T-helper 2 cell treated with Interferon-gamma antibody and Interleukin-4, amounts not matched to agents 5 μg/mL and 100 μg/mL, for 36 hours (primary cell): ENCODE results near the gene ERCC2.

Source experiments
- DNase-seq: peaks from one replicate; pipeline ENCODE4 v3.0.0; 2021; ENCODE audit warnings: low spot score
- H3K27ac Mint-ChIP-seq: one replicate; pipeline ENCODE4 v1.8.0; 2021; ENCODE audit warnings: mild to moderate bottlenecking, mixed read lengths
- H3K27me3 Mint-ChIP-seq: one replicate; pipeline ENCODE4 v1.8.0; 2021; ENCODE audit warnings: low read depth, mixed read lengths
- H3K36me3 Mint-ChIP-seq: one replicate; pipeline ENCODE4 v1.8.0; 2021; ENCODE audit warnings: low read depth, mixed read lengths
- H3K4me1 Mint-ChIP-seq: one replicate; pipeline ENCODE4 v1.8.0; 2021; ENCODE audit warnings: low read depth, mixed read lengths
- H3K4me3 Mint-ChIP-seq: one replicate; pipeline ENCODE4 v1.8.0; 2022; ENCODE audit warnings: mild to moderate bottlenecking, moderate library complexity, mixed read lengths
- H3K9me3 Mint-ChIP-seq: one replicate; pipeline ENCODE4 v1.8.0; 2021; ENCODE audit warnings: mixed read lengths

Gene ERCC2

DNA sequence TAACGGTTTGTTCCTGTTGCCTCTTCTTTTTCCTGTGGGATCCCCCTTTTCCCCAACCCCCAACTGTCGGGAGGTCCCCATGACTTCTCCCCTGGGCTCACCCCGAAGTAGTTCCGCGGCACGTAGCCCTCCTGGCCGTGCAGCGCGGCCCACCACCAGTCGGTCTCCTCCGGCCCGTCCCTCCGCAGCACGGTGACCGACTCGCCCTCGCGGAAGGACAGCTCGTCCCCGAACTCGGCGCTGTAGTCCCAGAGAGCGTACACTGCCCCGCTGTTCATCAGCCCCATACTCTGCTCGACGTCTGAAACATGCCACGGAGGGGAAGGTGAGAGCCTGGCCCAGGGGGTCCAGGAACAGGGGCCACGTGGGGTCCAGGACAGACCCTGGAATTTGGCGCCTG, 12.1 kb upstream of the ERCC2 start:
- Mint-ChIP-seq H3K36me3 (no peaks in the 10 kb centered on the region), H3K4me1 (no peaks in the 10 kb centered on the region), H3K9me3 (no peaks in the 10 kb centered on the region), H3K27ac (no peak overlapping the region), H3K4me3 (no peak overlapping the region), H3K27me3 (peaks cover 21% of the 10 kb centered on the region)
- DNase-seq = no peak

GRCh38 chr19:45380107-45380506, 9.7 kb upstream of the ERCC2 start:
- Mint-ChIP-seq H3K27me3 (peaks cover 4% of the 10 kb centered on the region), H3K36me3 (no peaks in the 10 kb centered on the region), H3K4me1 (no peaks in the 10 kb centered on the region), H3K27ac (no peak overlapping the region), H3K9me3 (no peaks in the 10 kb centered on the region), H3K4me3 (no peak overlapping the region)
- DNase-seq = no peak

GRCh38 chr19:45376045-45376724, 5.8 kb upstream of the ERCC2 start:
- Mint-ChIP-seq H3K27ac (no peak overlapping the region), H3K9me3 (no peaks in the 10 kb centered on the region), H3K36me3 (no peaks in the 10 kb centered on the region), H3K4me3 (no peak overlapping the region), H3K4me1 (no peaks in the 10 kb centered on the region), H3K27me3 (no peaks in the 10 kb centered on the region)
- DNase-seq = no peak

- Mint-ChIP-seq H3K27me3 (no peaks in the 10 kb centered on the region), H3K9me3 (no peaks in the 10 kb centered on the region), H3K36me3 (peaks cover 3% of the 10 kb centered on the region), H3K27ac (no peak overlapping the region), H3K4me1 (peaks cover 11% of the 10 kb centered on the region), H3K4me3 (peak overlapping the region; percentile 65)
- DNase-seq = no peak
These were observed 1.5 kb downstream of the ERCC2 start for GRCh38 chr19:45368737-45369340.

DNA sequence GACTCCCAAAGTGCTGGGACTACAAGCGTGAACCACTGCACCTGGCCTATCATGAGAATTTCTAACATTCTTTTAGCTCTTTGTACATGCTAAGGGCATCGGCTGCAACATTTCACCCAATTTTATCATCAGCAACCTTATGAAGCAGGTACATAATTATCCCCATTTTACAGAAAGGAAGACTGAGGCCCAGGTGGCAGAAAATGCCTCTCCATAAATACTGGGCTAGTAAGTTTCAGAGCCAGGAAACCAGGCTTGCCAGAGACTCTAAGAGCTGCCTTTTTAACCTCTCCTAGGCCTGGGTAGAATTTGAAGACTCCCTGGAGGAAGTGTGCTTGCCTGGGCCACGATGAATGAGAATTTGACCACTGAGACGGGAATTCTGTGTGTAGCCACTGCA, 2.2 kb downstream of the ERCC2 start:
- Mint-ChIP-seq H3K36me3 (peaks cover 3% of the 10 kb centered on the region), H3K4me1 (peaks cover 11% of the 10 kb centered on the region), H3K4me3 (peak overlapping the region; percentile 8), H3K27ac (no peak overlapping the region), H3K27me3 (no peaks in the 10 kb centered on the region), H3K9me3 (no peaks in the 10 kb centered on the region)
- DNase-seq = no peak

DNA sequence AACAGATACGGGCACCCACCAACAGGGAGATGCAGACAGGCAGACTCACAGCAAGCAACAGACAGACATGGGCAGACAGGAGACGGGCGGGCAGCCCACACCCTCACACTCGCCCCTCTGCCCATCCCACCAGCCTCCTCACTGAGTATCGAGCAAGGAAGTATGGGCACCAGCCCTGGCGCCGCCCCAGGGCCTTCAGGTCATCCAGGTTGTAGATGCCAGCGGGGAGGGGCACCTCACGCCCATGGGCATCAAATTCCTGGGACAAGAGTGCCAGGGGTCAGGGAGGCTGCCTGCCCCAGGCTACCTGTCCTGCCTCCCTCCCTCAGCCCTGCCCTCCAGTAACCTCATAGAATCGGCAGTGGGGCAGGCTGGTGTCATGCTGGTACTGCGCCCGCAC, 5.7 kb downstream of the ERCC2 start:
- Mint-ChIP-seq H3K4me1 (peaks cover 7% of the 10 kb centered on the region), H3K9me3 (no peaks in the 10 kb centered on the region), H3K27ac (no peak overlapping the region), H3K4me3 (no peak overlapping the region), H3K27me3 (no peaks in the 10 kb centered on the region), H3K36me3 (peaks cover 6% of the 10 kb centered on the region)
- no peak for DNase-seq

DNA sequence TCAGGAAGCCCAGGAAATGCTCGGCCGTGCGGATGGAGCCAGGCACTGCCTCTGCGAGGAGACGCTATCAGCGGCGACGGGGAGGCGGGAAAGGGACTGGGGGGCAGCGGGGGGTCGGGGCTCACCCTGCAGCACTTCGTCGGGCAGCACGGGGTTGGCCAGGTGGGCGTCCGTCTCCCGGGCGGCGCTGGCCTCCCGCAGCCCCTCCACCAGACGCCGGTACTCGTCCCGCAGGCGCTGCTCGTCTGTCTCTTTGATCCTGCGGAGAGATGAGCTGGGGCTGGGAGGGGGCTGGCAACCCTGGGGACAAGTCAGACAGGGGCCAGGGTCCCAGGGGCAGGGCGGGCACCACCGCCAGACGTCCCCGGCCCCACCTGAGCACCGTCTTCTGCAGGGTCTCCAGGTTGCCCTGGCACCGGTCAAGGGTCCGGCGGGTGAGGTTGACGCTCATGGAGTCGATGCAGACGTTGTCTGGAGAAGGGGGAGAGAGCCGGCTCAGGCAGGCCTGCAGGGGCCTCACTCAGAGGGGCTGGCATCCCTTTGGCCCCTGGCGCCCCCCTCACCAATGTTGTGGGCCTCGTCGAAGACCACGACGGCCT, 6.4 kb downstream of the ERCC2 start:
- Mint-ChIP-seq H3K9me3 (no peaks in the 10 kb centered on the region), H3K4me3 (no peak overlapping the region), H3K4me1 (peaks cover 5% of the 10 kb centered on the region), H3K27me3 (no peaks in the 10 kb centered on the region), H3K27ac (no peak overlapping the region), H3K36me3 (peaks cover 6% of the 10 kb centered on the region)
- DNase-seq = no peak

DNA sequence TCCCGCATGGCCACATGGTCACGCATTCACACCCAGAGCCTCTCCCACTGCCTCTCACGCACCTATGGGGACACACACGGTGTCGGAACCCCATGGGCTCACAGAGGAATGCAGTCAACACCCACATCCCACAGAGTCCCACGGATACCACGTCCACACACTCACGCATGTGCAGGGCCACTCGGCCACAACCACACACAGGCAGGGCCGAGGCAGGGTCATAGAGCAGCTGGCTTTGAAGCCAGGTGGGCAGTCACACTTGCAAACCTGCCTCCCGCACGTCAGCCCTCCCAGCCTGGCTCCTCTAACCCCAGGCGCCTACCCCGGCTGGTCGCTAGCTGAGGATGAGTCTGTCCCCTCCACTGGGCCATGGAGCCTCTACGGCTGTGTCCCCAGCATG, 8.1 kb downstream of the ERCC2 start:
- Mint-ChIP-seq H3K4me1 (no peaks in the 10 kb centered on the region), H3K27me3 (no peaks in the 10 kb centered on the region), H3K9me3 (no peaks in the 10 kb centered on the region), H3K4me3 (no peak overlapping the region), H3K36me3 (peaks cover 10% of the 10 kb centered on the region), H3K27ac (no peak overlapping the region)
- no peak for DNase-seq

GRCh38 chr19:45361608-45362007, 8.8 kb downstream of the ERCC2 start:
- Mint-ChIP-seq H3K27ac (no peak overlapping the region), H3K4me3 (no peak overlapping the region), H3K9me3 (no peaks in the 10 kb centered on the region), H3K27me3 (no peaks in the 10 kb centered on the region), H3K4me1 (no peaks in the 10 kb centered on the region), H3K36me3 (peaks cover 11% of the 10 kb centered on the region)
- no peak for DNase-seq

- H3K27me3 Mint-ChIP-seq = no peaks in the 10 kb centered on the region
- H3K4me3 Mint-ChIP-seq = no peak overlapping the region
- H3K9me3 Mint-ChIP-seq = no peaks in the 10 kb centered on the region
- no peak for DNase-seq
- no peak overlapping the region for H3K27ac Mint-ChIP-seq
- H3K36me3 Mint-ChIP-seq = peaks cover 25% of the 10 kb centered on the region
- no peaks in the 10 kb centered on the region for H3K4me1 Mint-ChIP-seq
These were observed 12.1 kb downstream of the ERCC2 start for GRCh38 chr19:45358213-45358792.

- H3K9me3 Mint-ChIP-seq = no peaks in the 10 kb centered on the region
- no peak for DNase-seq
- no peak overlapping the region for H3K27ac Mint-ChIP-seq
- H3K27me3 Mint-ChIP-seq = no peaks in the 10 kb centered on the region
- no peaks in the 10 kb centered on the region for H3K4me1 Mint-ChIP-seq
- peaks cover 27% of the 10 kb centered on the region for H3K36me3 Mint-ChIP-seq
- no peak overlapping the region for H3K4me3 Mint-ChIP-seq
These were observed 13.0 kb downstream of the ERCC2 start for GRCh38 chr19:45357445-45357783.

GRCh38 chr19:45356760-45357444, 13.5 kb downstream of the ERCC2 start:
- H3K9me3 Mint-ChIP-seq = no peaks in the 10 kb centered on the region
- H3K4me3 Mint-ChIP-seq = no peak overlapping the region
- H3K27ac Mint-ChIP-seq = no peak overlapping the region
- DNase-seq = no peak
- no peaks in the 10 kb centered on the region for H3K4me1 Mint-ChIP-seq
- H3K36me3 Mint-ChIP-seq = peaks cover 24% of the 10 kb centered on the region
- H3K27me3 Mint-ChIP-seq = no peaks in the 10 kb centered on the region

DNA sequence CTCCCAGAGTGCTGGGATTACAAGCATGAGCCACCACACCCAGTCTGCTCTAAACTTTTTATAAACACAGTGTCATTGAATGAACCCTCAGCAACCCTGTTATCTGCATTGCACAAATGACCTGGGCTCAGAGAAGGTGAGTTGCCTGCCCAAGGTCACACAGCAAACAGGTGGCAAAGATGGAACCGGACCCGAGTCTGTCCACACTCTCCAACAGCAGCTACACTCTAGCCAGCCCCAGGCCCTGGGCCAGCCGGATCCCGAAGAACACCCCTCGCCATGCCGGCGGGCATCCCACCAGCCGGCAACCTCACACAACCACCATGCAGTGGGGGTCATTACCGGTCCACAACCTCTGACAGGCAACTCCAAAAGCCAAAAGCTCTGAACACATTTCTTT, 14.5 kb downstream of the ERCC2 start:
- no peaks in the 10 kb centered on the region for H3K4me1 Mint-ChIP-seq
- no peak overlapping the region for H3K4me3 Mint-ChIP-seq
- DNase-seq = no peak
- peaks cover 23% of the 10 kb centered on the region for H3K36me3 Mint-ChIP-seq
- H3K9me3 Mint-ChIP-seq = no peaks in the 10 kb centered on the region
- no peak overlapping the region for H3K27ac Mint-ChIP-seq
- no peaks in the 10 kb centered on the region for H3K27me3 Mint-ChIP-seq

GRCh38 chr19:45355402-45355801, 15.0 kb downstream of the ERCC2 start:
- H3K9me3 Mint-ChIP-seq = no peaks in the 10 kb centered on the region
- H3K4me1 Mint-ChIP-seq = no peaks in the 10 kb centered on the region
- H3K36me3 Mint-ChIP-seq = peaks cover 26% of the 10 kb centered on the region
- H3K27ac Mint-ChIP-seq = no peak overlapping the region
- DNase-seq = no peak
- H3K27me3 Mint-ChIP-seq = no peaks in the 10 kb centered on the region
- H3K4me3 Mint-ChIP-seq = no peak overlapping the region
